Heart left ventricle (tissue), 16 donors: ENCODE measurements around the gene OTOP3. TPM values are rescaled to one million over a fixed set of nuclear protein-coding genes. Genes with fewer than 3 reads are reported as not detected.

Source experiments
- ATAC-seq, 4 donors: fragments of 200-7000 bp; cut with Tn5 transposase; one replicate each; pipeline ENCODE4 v1.9.1; 2020 to 2022; ENCODE audit warnings: moderate library complexity in 4 of 4, mild to moderate bottlenecking in 3 of 4, moderate number of reproducible peaks in 1 of 4
- DNase-seq, 5 donors: peaks; one replicate each; pipeline ENCODE4 v3.0.0-alpha.2; 2020
- H3K27ac ChIP-seq, 12 donors: fragments of 200-600 bp; sonication (generic) in 4 of 12; one replicate each; pipeline versions ENCODE4 v1.5.0 to v1.8.0; 2016 to 2022; ENCODE audit warnings: mild to moderate bottlenecking in 2 of 12
- H3K27me3 ChIP-seq, 9 donors: fragments of 200-600 bp; sonication (generic) in 2 of 9; one replicate each; pipeline versions ENCODE4 v1.5.1 to v1.8.0; 2016 to 2022; ENCODE audit warnings: mild to moderate bottlenecking in 3 of 9
- H3K36me3 ChIP-seq, 9 donors: fragments of 200-600 bp; sonication (generic) in 2 of 9; one replicate each; pipeline versions ENCODE4 v1.5.0 to v1.8.0; 2018 to 2022; ENCODE audit warnings: mild to moderate bottlenecking in 2 of 9
- H3K4me1 ChIP-seq, 12 donors: fragments of 200-600 bp; sonication (generic) in 4 of 12; one replicate each; pipeline versions ENCODE4 v1.5.0 to v1.8.0; 2016 to 2022; ENCODE audit warnings: mild to moderate bottlenecking in 3 of 12
- H3K4me3 ChIP-seq, 12 donors: fragments of 200-600 bp; sonication (generic) in 4 of 12; one replicate each; pipeline versions ENCODE4 v1.5.0 to v1.8.0; 2017 to 2022; ENCODE audit warnings: mild to moderate bottlenecking in 9 of 12, moderate library complexity in 4 of 12
- H3K9me3 ChIP-seq, 12 donors: fragments of 200-600 bp; sonication (generic) in 4 of 12; one replicate each; pipeline versions ENCODE4 v1.5.0 to v1.8.0; 2016 to 2022; ENCODE audit warnings: mild to moderate bottlenecking in 1 of 12
- CTCF ChIP-seq, 12 donors: fragments of 200-600 bp; sonication (generic) in 4 of 12; IDR thresholded peaks; one replicate each; pipeline versions ENCODE4 v1.5.0 to v1.8.0; 2018 to 2022; ENCODE audit warnings: antibody characterized with exemption in 12 of 12, mild to moderate bottlenecking in 5 of 12
- POLR2A ChIP-seq, 2 donors: fragments of 450-650 bp; IDR thresholded peaks; one replicate each; pipeline ENCODE4 v1.6.1; 2017; ENCODE audit warnings: antibody characterized with exemption in 2 of 2, mild to moderate bottlenecking in 2 of 2, moderate library complexity in 2 of 2
- WGBS, 4 donors: extraction: QIAGEN DNeasy Blood & Tissue Kit in 2 of 4; methylation state at CpG; one replicate each; pipeline versions ENCODE4 v1.1.5 to v1.1.7; 2013 to 2018; 5-methylcytosine and 5-hydroxymethylcytosine counted together
- intact Hi-C, 10 donors: fragments of 100-400 bp; cut with DNase I; formaldehyde crosslinking; loops; one replicate each; pipeline versions ENCODE4 v1.11.1 to v1.14.2; 2022
- polyA plus RNA-seq, 2 donors: library from polyadenylated mRNA; stranded (reverse); fragments of 200-250 nt; gene quantifications; one replicate each; pipeline ENCODE4 v1.2.3, GENCODE V29; 2013
- total RNA-seq, 9 donors: library from RNA; depleted of rRNA in 2 of 9; stranded (reverse); fragments of >200 nt in 2 of 9; fragmentation: NEBNext Ultra II Directional in 3 of 9; extraction: Animal tissue kit (Norgen Biotek cat#: 25700) in 3 of 9; gene quantifications; one replicate each; pipeline versions ENCODE4 v1.1.0 to v1.2.4, GENCODE V29; 2016 to 2023
- donor health status: ischemic (EF 13 %, LVEDD 7.1; RV severe dilation, severe dysfunction).
- donor health status: healthy with polysubstance abuse.
- donor health status: DM: no; HTN: yes; CAD: no.
- donor health status: DM: no; HTN: no; CAD: no.
- donor health status: ischemic (EF 25% LVEDD 6.9; RV normal size, moderate dysfunction).
- donor health status: ischemic (EF 25% LVEDD 5.7; RV mildly dilated, moderate dysfunction).
- donor health status: healthy.
- donor health status: DM: yes; HTN: yes; CAD: no.
- donor health status: ischemic (EF 35%, LVEDD 5.7; RV mildly dilated, moderate dysfunction).
- donor health status: nonischemic (EF 11% LVEDD 7.7; RV severe dilation, severe dysfunction).
- donor health status: DM: yes; HTN: yes; CAD: no.
- donor health status: PGD.
- donor health status: ischemic (EF 29% LVEDD 5.4; RV normal size, mild dysfunction).
- donor health status: nonischemic (EF 23%, LVEDD 6.1; RV moderate dilation, normal function).

Gene OTOP3
- total and polyA plus RNA-seq, 11 donors, result not detected

GRCh38 chr17:74972107-74972972 lies 36.6 kb downstream of the OTOP3 start, which contains the start of gene HID1:
TSS of gene HID1 (minus strand) at chr17:74972759. CDS start at chr17:74972656, 103 bp downstream.
- 1 to 5% (median 3%) methylated on average over 36 to 95 of the region's 95 CpGs for WGBS, 4 donors
- DNase-seq, result peak; percentile 47 to 87 (median 66)
- H3K4me3 ChIP-seq, result peak within 1 kb of the TSS; percentile 69 to 95 (median 76)
- intact Hi-C loops, result loop anchor here in 1 of 10 donors (10.0 kb wide), 1 partner anchor 62 kb away; no protein-coding TSS in a partner anchor
- H3K36me3 ChIP-seq, result no peaks in the 10 kb centered on the region
- peak in 1 of 2 donors; percentile 20 for TF ChIP-seq POLR2A (IDR thresholded peaks at IDR 0.05)
- no peak for TF ChIP-seq CTCF (IDR thresholded peaks at IDR 0.05)
- ATAC-seq, result peak in 3 of 4 donors; percentile 53 to 80 (median 71)
- peak within 1 kb of the TSS; percentile 52 to 81 (median 70) for H3K27ac ChIP-seq
- H3K27me3 ChIP-seq, result peaks cover 0 to 25% (median 0%) of the 10 kb centered on the region in 9 donors
- H3K9me3 ChIP-seq, result no peaks in the 10 kb centered on the region
- H3K4me1 ChIP-seq, result peaks cover 0 to 26% (median 12%) of the 10 kb centered on the region in 12 donors

- peaks cover 0 to 26% (median 12%) of the 10 kb centered on the region in 12 donors for H3K4me1 ChIP-seq
- ATAC-seq (no peak), DNase-seq (peak in 1 of 5 donors; percentile 21)
- no peak for TF ChIP-seq CTCF (IDR thresholded peaks at IDR 0.05)
- TF ChIP-seq POLR2A (IDR thresholded peaks at IDR 0.05), result no peak
- no peaks in the 10 kb centered on the region for H3K36me3 ChIP-seq
- H3K4me3 ChIP-seq, result peak overlapping the region; percentile 69 to 95 (median 76)
- intact Hi-C loops, result loop anchor here in 1 of 10 donors (10.0 kb wide), 1 partner anchor 62 kb away; no protein-coding TSS in a partner anchor
- peak overlapping the region in 2 of 12 donors; percentile 68 to 81 for H3K27ac ChIP-seq
- WGBS, 4 donors, result 12 to 21% (median 16%) methylated on average over 17 of the region's 17 CpGs
- peaks cover 0 to 25% (median 0%) of the 10 kb centered on the region in 9 donors for H3K27me3 ChIP-seq
- H3K9me3 ChIP-seq, result no peaks in the 10 kb centered on the region
Measured at GRCh38 chr17:74972973-74973328, 37.3 kb downstream of the OTOP3 start.

- Histone ChIP-seq H3K27me3 (peaks cover 0 to 26% (median 0%) of the 10 kb centered on the region in 9 donors), H3K27ac (no peak overlapping the region), H3K36me3 (no peaks in the 10 kb centered on the region), H3K9me3 (no peaks in the 10 kb centered on the region), H3K4me3 (no peak overlapping the region), H3K4me1 (peaks cover 0 to 22% (median 12%) of the 10 kb centered on the region in 12 donors)
- WGBS, 4 donors, result 80 to 88% (median 83%) methylated on average over 4 of the region's 4 CpGs
- DNase-seq (peak in 1 of 5 donors; percentile 4), ATAC-seq (no peak)
- intact Hi-C loops, result loop anchor here in 2 of 10 donors (5.0 to 10.0 kb wide), 2 partner anchors 36 to 59 kb away; partner anchors contain the start of gene MRPL58 (in 1 of the 2)
- no peak for TF ChIP-seq CTCF (IDR thresholded peaks at IDR 0.05)
- TF ChIP-seq POLR2A (IDR thresholded peaks at IDR 0.05), result no peak
Measured at GRCh38 chr17:74975943-74976342, 40.2 kb downstream of the OTOP3 start.

GRCh38 chr17:74977802-74978201 lies 42.1 kb downstream of the OTOP3 start:
- intact Hi-C loops, result loop anchor here in 2 of 10 donors (5.0 to 10.0 kb wide), 2 partner anchors 34 to 57 kb away; partner anchors contain the start of gene MRPL58 (in 1 of the 2)
- DNase-seq (peak in 1 of 5 donors; percentile 3), ATAC-seq (no peak)

More at GRCh38 chr17:74977802-74978201, 42.1 kb downstream of the OTOP3 start:
- peaks cover 0 to 22% (median 0%) of the 10 kb centered on the region in 9 donors for H3K27me3 ChIP-seq
- 86 to 95% (median 91%) methylated on average over 3 of the region's 3 CpGs for WGBS, 4 donors
- no peaks in the 10 kb centered on the region for H3K9me3 ChIP-seq
- no peak overlapping the region for H3K4me3 ChIP-seq
- no peak overlapping the region for H3K27ac ChIP-seq
- H3K36me3 ChIP-seq, result no peaks in the 10 kb centered on the region
- H3K4me1 ChIP-seq, result peaks cover 3 to 23% (median 14%) of the 10 kb centered on the region in 12 donors
- TF ChIP-seq POLR2A (IDR thresholded peaks at IDR 0.05) (no peak), CTCF (IDR thresholded peaks at IDR 0.05) (no peak)
